K562 (cell line): ENCODE results near the gene GRAMD2A. TPM values are rescaled to one million over a fixed set of nuclear protein-coding genes. Genes with fewer than 3 reads are reported as not detected.

Source experiments
- ATAC-seq: fragments of 200-7000 bp; cut with Tn5 transposase; 3 replicates; pipeline ENCODE4 v1.9.1; 2020; ENCODE audit warnings: moderate library complexity
- BruUV-seq: library from RNA; stranded (reverse); fragments of 400-500 nt; replicated peaks from 2 replicates; lab custom pipeline; 2021; lab: Mats Ljungman, UMichigan
- CTCF ChIA-PET: fragments of 300-600 bp; formaldehyde crosslinking; extraction: SDS; loops from one replicate; lab custom pipeline; 2021; ENCODE audit warnings: low intra/inter-chr PET ratio; lab: Yijun Ruan, JAX
- POLR2A ChIA-PET: fragments of 300-600, 350-650 bp; sonication (Branson Sonifier 250); formaldehyde crosslinking; extraction: SDS; loops from one replicate; lab custom pipeline; 2021; ENCODE audit warnings: antibody characterized with exemption, inconsistent platforms; lab: Yijun Ruan, JAX
- DNase-seq, 4 experiments: peaks; one replicate each; pipeline versions ENCODE4 v3.0.0 to v3.0.0-alpha.2; 2011 to 2018; ENCODE audit warnings: low spot score in 3 of 4, mixed read lengths in 3 of 4; ENCODE audit errors: extremely low read depth in 1 of 4
- FAIRE-seq: peaks from 2 replicates; lab custom pipeline; 2011; peaks lifted over from hg19 to GRCh38; lab: Jason Lieb, UNC
- H2AFZ ChIP-seq: 2 replicates; pipeline ENCODE4 v1.6.0; 2011; ENCODE audit warnings: low read depth, low read length, control low read depth, inconsistent platforms
- H3K27ac ChIP-seq: fragments of 200-600 bp; 3 replicates; pipeline ENCODE4 v1.8.0; 2011; ENCODE audit warnings: low read depth, mild to moderate bottlenecking, control low read depth, inconsistent platforms, low read length, moderate library complexity, mixed read lengths; ENCODE audit errors: extremely low read depth
- H3K27me3 ChIP-seq, 2 experiments: fragments of 300-600 bp in 1 of 2; 2 replicates in 1 of 2; 3 replicates in 1 of 2; pipeline versions ENCODE4 v1.6.0 to v1.8.0; 2011; ENCODE audit warnings: inconsistent platforms in 2 of 2, low read length in 2 of 2, mild to moderate bottlenecking in 1 of 2, mixed read lengths in 1 of 2, moderate library complexity in 1 of 2; ENCODE audit not compliant: control insufficient read depth in 2 of 2, insufficient read depth in 2 of 2
- H3K36me3 ChIP-seq: fragments of 300-600 bp; 3 replicates; pipeline ENCODE4 v1.8.0; 2011; ENCODE audit warnings: mild to moderate bottlenecking, low read length, inconsistent platforms; ENCODE audit not compliant: control insufficient read depth, insufficient read depth
- H3K4me1 ChIP-seq, 2 experiments: fragments of 200-600 bp in 1 of 2; replicated peaks in 1 of 2; 2 replicates in 1 of 2; 3 replicates in 1 of 2; pipeline versions ENCODE4 v1.5.1 to v1.8.0; 2011; ENCODE audit warnings: inconsistent platforms in 2 of 2, low read length in 2 of 2, mild to moderate bottlenecking in 1 of 2, mixed read lengths in 1 of 2, moderate library complexity in 1 of 2; ENCODE audit not compliant: control insufficient read depth in 2 of 2, insufficient read depth in 2 of 2
- H3K4me2 ChIP-seq: 2 replicates; pipeline ENCODE4 v1.6.1; 2011; ENCODE audit warnings: low read length, control low read depth, inconsistent platforms, mixed read lengths; ENCODE audit not compliant: insufficient read depth
- H3K4me3 ChIP-seq: fragments of 200-600 bp; sonication (generic), shearing (Covaris generic); 2 replicates; pipeline ENCODE4 v1.5.1; 2016; ENCODE audit warnings: control low read depth, inconsistent platforms
- H3K79me2 ChIP-seq: fragments of 200-600 bp; 3 replicates; pipeline ENCODE4 v1.8.0; 2011; ENCODE audit warnings: low read length, inconsistent platforms; ENCODE audit not compliant: control insufficient read depth, insufficient read depth
- H3K9ac ChIP-seq, 2 experiments: 2 replicates each; pipeline versions ENCODE4 v1.6.0 to v1.6.1; 2011; ENCODE audit warnings: low read depth in 2 of 2, low read length in 2 of 2, control low read depth in 1 of 2, inconsistent platforms in 1 of 2, mild to moderate bottlenecking in 1 of 2, mixed read lengths in 1 of 2; ENCODE audit not compliant: insufficient read depth in 1 of 2
- H3K9me1 ChIP-seq: one replicate; pipeline ENCODE4 v1.6.0; 2011; ENCODE audit warnings: inconsistent platforms, mild to moderate bottlenecking, low read length, moderate library complexity; ENCODE audit not compliant: control insufficient read depth, insufficient read depth
- H3K9me3 ChIP-seq: replicated peaks from 2 replicates; pipeline ENCODE4 v1.5.1; 2011; ENCODE audit warnings: low read depth, low read length, inconsistent platforms; ENCODE audit not compliant: control insufficient read depth, insufficient read depth
- H4K20me1 ChIP-seq: replicated peaks from 2 replicates; pipeline ENCODE4 v1.6.1; 2011; ENCODE audit warnings: low read length, inconsistent platforms, mixed read lengths; ENCODE audit not compliant: control insufficient read depth, insufficient read depth
- ETV5 ChIP-seq: sonication (generic); formaldehyde crosslinking; IDR thresholded peaks from 2 replicates; pipeline ENCODE4 v1.4.0; 2020; ENCODE audit warnings: low read depth, mild to moderate bottlenecking, missing genetic modification reagents
- NCOA2 ChIP-seq, 2 experiments: fragments of 450-650 bp; IDR thresholded peaks; 2 replicates each; pipeline ENCODE4 v1.6.1; 2018; ENCODE audit warnings: mild to moderate bottlenecking in 2 of 2, moderate library complexity in 1 of 2; ENCODE audit not compliant: partially characterized antibody in 2 of 2
- RFX1 ChIP-seq: fragments of 450-650 bp; IDR thresholded peaks from 2 replicates; pipeline ENCODE4 v1.6.1; 2016; ENCODE audit warnings: mild to moderate bottlenecking, moderate library complexity
- SNRNP70 ChIP-seq: fragments of 200-400 bp; formaldehyde crosslinking; optimal IDR thresholded peaks from 2 replicates; pipeline ENCODE3; 2017; ENCODE audit warnings: low read depth, low read length
- ZNF740 ChIP-seq, 3 experiments: fragments of 200-800 bp in 1 of 3; sonication (Bioruptor generic) in 1 of 3; sonication (generic) in 1 of 3; formaldehyde crosslinking in 1 of 3; IDR thresholded peaks; 2 replicates each; pipeline versions ENCODE4 v1.6.1 to v1.8.0; 2016 to 2022; ENCODE audit warnings: mild to moderate bottlenecking in 2 of 3, missing compliant biosample characterization in 2 of 3, missing genetic modification characterization in 2 of 3, missing genetic modification reagents in 1 of 3
- WGBS: fragments of 100-300 bp; shearing (Covaris generic); methylation state at CpG from one replicate; pipeline ENCODE4 v1.1.6; 2016; ENCODE audit warnings: low coverage, mixed read lengths; ENCODE audit not compliant: insufficient coverage; ENCODE audit errors: missing lambda C conversion rate; 5-methylcytosine and 5-hydroxymethylcytosine counted together
- in situ Hi-C: fragments of 300-500 bp; cut with MboI; formaldehyde crosslinking; loops from 4 replicates; pipeline ENCODE4 v1.15.0; 2018; ENCODE audit warnings: inconsistent platforms, mixed read lengths
- intact Hi-C: fragments of 100-400 bp; cut with micrococcal nuclease; formaldehyde crosslinking; loops from 2 replicates; pipeline ENCODE4 v1.14.2; 2022
- polyA plus RNA-seq, 8 experiments: library from polyadenylated mRNA; depleted of rRNA in 4 of 8; stranded (reverse) in 5 of 8; unstranded in 3 of 8; fragments of >200 nt; fragmentation: Nextera tagmentation in 2 of 8; fragmentation: Illumina TruSeq in 1 of 8; extraction: Ambion mirVana in 2 of 8; extraction: Trizol in 1 of 8; gene quantifications; 2 replicates each; pipeline versions ENCODE4 v1.2.1 to v1.2.3, GENCODE V29; 2011 to 2014; ENCODE audit warnings: inconsistent platforms in 1 of 8, missing spikeins in 1 of 8
- total RNA-seq, 7 experiments: library from RNA; depleted of rRNA in 6 of 7; stranded (reverse); fragments of >200 nt in 6 of 7; fragmentation: Illumina TruSeq in 2 of 7; extraction: Trizol in 2 of 7; gene quantifications; 2 replicates each; pipeline versions ENCODE4 v1.2.1 to v1.2.3, GENCODE V29; 2011 to 2021; ENCODE audit warnings: low replicate concordance in 1 of 7

GRAMD2A gene
- total and polyA plus RNA-seq, 9 of the 15 experiments (the other 6 are each of a cell fraction or from before 2014, with no cell fraction given), result 0.08 to 0.22 TPM; not detected in 7

GRCh38 chr15:72166716-72167417 is 30.7 kb downstream of the GRAMD2A start (continued):
- TF ChIP-seq ETV5 (CRISPR knock-in tag) (no peak), NCOA2 (IDR thresholded peaks at IDR 0.05; ENCODE audit: partially characterized antibody in 2 of 2) (no peak), SNRNP70 (no peak)

GRCh38 chr15:72163719-72164118 is 33.9 kb downstream of the GRAMD2A start:
- TF ChIP-seq RFX1 (peak; percentile 72), ZNF740 (CRISPR knock-in tag; IDR thresholded peaks at IDR 0.05) (no peak), ZNF740 (tag; IDR thresholded peaks at IDR 0.05) (no peak)
- Histone ChIP-seq H3K4me2 (no peak overlapping the region), H3K4me1 (peaks cover 4 to 8% of the 10 kb centered on the region in 2 experiments; a peak in 3 of 5 replicates), H3K9me1 (no peaks in the 10 kb centered on the region), H3K79me2 (no peaks in the 10 kb centered on the region), H3K36me3 (no peaks in the 10 kb centered on the region), H3K9me3 (no peaks in the 10 kb centered on the region), H3K9ac (no peak overlapping the region), H3K27ac (no peak overlapping the region), H4K20me1 (no peaks in the 10 kb centered on the region; the same call in 1 of the 2 replicates), H2AFZ (no peak overlapping the region), H3K4me3 (no peak overlapping the region), H3K27me3 (peaks cover 2 to 41% of the 10 kb centered on the region in 2 experiments; a peak in 4 of 5 replicates)
- ChIA-PET CTCF (no interaction called here), POLR2A (no interaction called here)
- in situ Hi-C loops (no loop called here), intact Hi-C loops (no loop called here)
- WGBS, result 0% methylated on average over 4 of the region's 4 CpGs
- FAIRE-seq, result no peak
- DNase-seq, result peak in 1 of 4 experiments; percentile 6
- ATAC-seq, result no peak
- BruUV-seq, result no TSS peak
